ENCODE results near the gene CALN1.

DNA sequence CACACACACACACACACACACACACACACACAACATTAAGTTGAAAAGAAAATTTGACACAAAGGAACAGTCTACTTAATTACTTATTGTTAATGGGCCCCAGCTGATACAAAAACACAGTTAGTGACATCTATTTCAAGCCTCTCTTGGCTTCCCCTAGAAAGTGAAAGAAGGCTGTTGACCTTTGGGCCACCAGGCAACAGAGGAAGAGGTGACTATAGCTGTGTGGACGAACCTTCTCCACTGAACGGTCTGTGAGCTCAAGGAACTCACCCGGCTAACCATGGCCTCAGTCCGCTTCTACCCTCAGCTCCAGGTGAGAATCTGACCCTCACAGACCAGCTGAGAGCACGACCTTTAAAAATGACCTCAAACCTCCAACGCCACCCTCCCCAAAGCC lies 32.9 kb upstream of the CALN1 start:
- TF ChIP-seq, protein P1, sequence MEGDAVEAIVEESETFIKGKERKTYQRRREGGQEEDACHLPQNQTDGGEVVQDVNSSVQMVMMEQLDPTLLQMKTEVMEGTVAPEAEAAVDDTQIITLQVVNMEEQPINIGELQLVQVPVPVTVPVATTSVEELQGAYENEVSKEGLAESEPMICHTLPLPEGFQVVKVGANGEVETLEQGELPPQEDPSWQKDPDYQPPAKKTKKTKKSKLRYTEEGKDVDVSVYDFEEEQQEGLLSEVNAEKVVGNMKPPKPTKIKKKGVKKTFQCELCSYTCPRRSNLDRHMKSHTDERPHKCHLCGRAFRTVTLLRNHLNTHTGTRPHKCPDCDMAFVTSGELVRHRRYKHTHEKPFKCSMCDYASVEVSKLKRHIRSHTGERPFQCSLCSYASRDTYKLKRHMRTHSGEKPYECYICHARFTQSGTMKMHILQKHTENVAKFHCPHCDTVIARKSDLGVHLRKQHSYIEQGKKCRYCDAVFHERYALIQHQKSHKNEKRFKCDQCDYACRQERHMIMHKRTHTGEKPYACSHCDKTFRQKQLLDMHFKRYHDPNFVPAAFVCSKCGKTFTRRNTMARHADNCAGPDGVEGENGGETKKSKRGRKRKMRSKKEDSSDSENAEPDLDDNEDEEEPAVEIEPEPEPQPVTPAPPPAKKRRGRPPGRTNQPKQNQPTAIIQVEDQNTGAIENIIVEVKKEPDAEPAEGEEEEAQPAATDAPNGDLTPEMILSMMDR (IDR thresholded peaks at IDR 0.05), result no peak
- no peak for TF ChIP-seq POLR2A (IDR thresholded peaks at IDR 0.05)
